HG03520 (cell line): ENCODE measurements around the gene SIL1.

ENCODE experiments used
- ATAC-seq: cut with Tn5 transposase; IDR thresholded peaks from one replicate; pipeline ENCODE4 v1.9.1; 2021; ENCODE audit warnings: mild to moderate bottlenecking, moderate library complexity; ENCODE audit not compliant: unreplicated experiment

SIL1 gene

DNA sequence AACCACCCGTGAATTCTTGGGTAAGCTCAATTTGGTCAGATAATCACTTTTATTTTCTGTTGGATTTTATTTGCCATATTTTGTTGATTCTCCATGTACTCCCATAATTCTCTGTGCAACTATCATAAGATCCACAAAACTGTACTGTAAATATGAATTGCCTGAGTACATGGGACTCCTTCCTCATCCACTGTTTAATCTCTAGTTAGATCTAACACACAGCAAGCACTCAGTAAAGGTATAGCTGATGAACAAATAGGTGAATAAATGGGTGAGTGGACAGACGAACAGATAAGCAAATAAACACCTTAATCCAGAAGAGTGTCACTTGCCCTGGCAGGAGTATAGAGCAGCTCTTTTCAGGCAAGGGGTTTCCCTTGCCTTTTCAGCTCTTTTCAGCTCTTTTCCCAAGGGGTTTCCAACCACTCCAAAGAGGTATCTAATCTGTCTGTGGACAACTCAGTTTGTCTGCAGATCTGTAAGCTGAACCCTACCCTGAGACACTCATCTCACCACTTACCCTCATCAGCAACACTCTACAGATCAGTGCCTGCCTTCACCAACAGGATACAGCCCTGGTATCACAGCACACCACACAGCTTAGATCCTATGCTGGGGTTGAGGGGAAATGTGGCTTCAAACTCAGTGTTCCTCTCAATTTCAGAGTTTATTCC is 51.2 kb downstream of the SIL1 start:
- no peak for ATAC-seq

DNA sequence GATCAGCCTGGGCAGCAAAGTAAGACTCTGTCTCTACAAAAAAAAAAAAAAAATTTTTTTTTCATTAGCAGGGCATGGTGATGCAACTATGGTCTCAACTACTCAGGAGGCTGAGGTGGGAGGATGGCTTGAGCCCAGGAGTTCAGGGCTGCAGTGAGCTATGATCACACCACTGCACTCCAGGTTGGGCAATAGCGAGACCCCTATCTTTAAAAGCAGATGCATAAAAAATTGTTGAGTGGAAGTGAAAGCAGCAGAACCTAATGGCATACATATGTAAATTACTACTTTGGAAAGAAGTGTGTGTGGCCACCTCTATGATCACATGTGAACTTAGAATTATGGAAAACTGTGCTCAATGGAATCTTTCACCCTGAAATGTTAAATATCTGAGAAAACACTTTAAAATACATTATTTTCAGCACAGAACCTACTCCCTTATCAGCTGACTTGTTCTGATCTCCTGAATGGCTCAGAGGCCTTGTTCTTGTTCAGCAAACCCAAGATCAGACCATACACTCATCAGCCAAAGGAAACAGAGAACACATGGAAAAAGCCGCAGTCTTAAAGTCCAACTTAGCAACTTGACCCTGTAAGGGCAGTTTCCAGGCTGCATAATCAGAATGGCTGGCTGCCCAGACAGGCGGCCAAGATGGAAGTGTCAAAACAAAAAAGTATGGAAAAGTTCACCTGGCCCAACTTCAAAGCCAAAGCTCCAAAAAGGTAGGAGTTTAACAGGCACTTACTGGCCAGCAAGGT is 56.5 kb downstream of the SIL1 start:
- ATAC-seq, result no peak

GRCh38 chr5:139140591-139141071 is 57.5 kb downstream of the SIL1 start:
- ATAC-seq, result no peak

GRCh38 chr5:139138809-139139208 is 59.4 kb downstream of the SIL1 start:
- no peak for ATAC-seq

DNA sequence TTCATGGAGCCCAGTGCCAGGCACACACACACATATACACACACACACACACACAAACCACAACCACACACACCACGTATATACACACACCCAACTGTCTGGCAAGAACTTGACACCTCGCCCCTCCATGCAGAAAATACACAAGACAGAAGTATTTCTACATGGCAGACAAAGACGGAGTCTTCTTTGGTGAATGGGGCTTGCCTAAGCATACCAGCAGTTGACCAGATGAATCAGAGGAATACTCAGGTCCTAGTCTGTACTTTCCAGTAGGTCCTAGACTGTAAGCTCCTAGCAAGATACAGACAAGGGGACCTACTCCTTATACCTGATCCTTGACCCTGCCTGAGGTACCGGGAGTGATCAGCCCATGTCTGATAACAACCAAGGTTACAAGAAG is 60.1 kb downstream of the SIL1 start:
- ATAC-seq, result no peak

DNA sequence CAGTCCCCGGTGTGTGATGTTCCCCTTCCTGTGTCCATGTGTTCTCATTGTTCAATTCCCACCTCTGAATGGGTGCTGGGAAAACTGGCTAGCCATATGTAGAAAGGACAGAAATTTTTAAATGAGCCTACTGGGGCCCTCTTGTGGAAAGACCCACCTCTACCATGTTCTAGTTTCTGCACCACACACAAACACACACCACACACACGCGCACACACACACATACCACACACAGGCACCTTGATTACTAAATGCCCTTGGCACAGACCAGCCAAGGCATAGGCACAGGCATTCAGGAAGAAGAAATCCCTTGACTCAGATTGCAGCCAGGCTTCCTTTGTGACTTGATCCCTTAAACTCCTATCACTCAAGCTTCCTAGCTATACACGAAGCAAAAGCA is 60.5 kb downstream of the SIL1 start:
- no peak for ATAC-seq

- ATAC-seq, result no peak
Observed at GRCh38 chr5:139134906-139135305, 63.3 kb downstream of the SIL1 start.

GRCh38 chr5:139133282-139133681 is 64.9 kb downstream of the SIL1 start:
- ATAC-seq, result no peak

DNA sequence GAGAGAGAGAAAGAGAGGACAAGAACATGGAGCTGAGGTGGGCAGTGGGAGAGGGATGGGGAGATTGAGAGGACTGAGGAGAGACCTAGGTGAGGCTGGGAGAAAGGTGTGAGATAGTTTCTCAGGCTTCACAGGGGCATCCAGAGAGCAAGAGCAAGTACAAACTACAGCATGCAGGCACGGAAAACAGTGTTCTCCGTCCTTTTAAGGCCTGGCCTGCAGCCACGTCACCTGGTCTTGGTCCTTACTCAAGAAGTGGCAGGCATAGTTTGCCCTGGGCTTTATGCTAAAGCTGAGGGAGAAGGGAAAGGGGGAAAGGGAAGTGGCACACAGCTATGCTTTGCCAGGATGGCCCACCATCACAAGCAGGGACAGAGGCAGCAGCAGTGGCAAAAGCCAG is 65.7 kb downstream of the SIL1 start:
- ATAC-seq, result no peak

- ATAC-seq, result no peak
Observed at GRCh38 chr5:139131921-139132432, 66.2 kb downstream of the SIL1 start.

DNA sequence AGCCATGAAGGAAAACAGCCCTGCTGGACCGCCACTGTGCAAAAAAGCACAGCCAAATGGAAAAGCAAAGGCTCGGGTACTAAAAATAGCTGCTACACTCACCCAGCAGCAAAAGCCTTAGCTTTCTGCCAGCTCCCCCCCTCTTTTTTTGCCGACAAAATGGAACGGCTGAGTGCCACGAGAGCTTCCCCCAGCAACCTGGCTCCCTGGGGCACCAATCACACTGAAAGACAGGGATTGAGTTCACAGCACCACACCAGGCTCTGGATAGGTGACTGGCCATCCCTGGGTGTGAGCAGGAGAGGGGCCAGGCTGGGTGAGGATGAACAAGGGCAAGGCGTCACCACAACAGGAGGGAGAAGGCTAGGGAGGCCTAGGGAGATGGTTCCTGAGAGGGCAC is 66.7 kb downstream of the SIL1 start:
- ATAC-seq, result no peak

- ATAC-seq, result no peak
Observed at GRCh38 chr5:139131062-139131461, 67.1 kb downstream of the SIL1 start.

DNA sequence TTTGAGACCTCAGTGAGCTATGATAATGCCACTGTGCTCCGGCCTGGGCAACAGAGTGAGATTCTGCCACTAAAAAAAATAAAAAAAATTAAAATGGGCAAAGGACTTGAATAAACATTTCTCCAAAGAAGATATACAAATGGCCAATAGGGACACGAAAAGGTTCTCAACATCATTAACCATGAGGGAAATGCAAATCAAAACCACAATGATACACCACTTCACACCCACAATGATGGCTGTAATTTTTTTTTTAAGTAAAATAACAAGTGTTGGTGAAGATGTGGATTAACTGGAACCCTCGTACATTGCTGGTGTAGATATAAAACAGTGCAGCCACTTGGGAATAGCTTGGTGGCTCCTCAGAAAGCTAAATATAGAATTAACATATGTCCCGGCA is 68.0 kb downstream of the SIL1 start:
- no peak for ATAC-seq

- ATAC-seq, result no peak
Observed at GRCh38 chr5:139126711-139127111, 71.5 kb downstream of the SIL1 start.

DNA sequence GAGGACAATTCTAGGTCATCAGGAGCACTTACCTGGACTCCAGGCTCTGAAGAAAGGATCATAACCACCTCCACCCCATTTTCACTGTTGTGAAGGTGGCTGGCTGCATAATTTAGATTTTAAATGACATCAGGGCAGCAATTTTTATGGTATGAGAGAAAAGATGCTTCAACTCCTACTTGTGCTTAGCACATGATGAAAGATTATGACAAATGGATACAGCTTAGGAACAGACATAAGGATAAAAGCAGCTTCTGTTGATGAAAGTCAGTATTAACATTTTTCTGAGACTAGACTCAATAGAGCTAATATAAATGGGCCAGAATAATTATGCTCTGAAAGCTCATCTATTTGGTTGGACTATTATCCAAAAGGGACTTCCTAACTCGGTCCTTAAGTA is 72.2 kb downstream of the SIL1 start:
- no peak for ATAC-seq

- ATAC-seq, result no peak
Observed at GRCh38 chr5:139124774-139125520, 73.2 kb downstream of the SIL1 start.

DNA sequence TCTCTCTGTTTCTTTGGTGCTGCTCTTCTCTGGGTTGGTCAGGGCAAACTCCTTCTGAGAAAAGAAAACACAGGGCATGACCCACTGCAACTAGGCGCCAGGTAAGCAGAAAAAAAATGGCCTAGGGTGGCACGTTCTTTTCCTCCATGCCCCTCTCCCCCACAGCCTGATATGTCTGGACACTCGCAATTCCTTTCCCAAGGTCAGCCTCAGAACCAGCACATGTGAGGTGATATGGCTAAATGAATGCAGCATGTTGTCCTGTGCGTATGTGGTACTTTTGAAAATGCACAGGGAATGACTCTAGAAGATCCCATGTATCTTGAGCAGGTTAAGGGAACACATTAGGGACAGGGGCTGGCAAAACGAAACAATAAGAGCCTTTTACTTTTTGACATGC is 77.0 kb downstream of the SIL1 start:
- no peak for ATAC-seq

- ATAC-seq, result no peak
Observed at GRCh38 chr5:139120521-139120920, 77.6 kb downstream of the SIL1 start.

GRCh38 chr5:139118804-139119203 is 79.4 kb downstream of the SIL1 start:
- ATAC-seq, result no peak

DNA sequence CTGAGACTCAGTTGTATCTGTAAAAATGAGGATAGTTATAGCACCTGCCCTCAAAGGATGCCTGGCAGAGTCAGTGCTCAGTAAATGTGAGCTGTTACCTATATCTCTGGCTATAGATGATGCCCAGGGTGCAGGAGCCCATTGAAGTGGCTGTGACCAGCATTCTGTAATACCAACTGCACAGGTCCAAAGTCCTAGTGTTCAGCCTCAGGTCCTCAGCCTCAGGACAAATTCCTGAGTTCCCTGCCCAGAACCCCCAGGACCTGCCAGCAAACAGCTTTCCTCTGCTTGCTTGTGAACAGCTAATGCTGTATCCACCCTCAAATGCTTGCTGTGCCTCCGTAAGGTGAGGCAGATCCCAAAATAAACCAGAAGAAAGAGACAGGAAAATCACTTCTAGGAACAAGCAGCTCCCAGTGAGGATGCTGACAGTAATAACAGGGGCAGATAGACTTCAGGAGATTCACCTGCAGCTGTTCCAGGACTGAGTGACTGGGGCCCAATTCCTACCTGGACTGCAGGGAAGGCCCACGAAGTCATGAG is 80.8 kb downstream of the SIL1 start:
- ATAC-seq, result no peak

GRCh38 chr5:139116100-139116655 is 82.0 kb downstream of the SIL1 start:
- ATAC-seq, result no peak
